Measurements from ENCODE around the gene TEX22. TPM values are rescaled to one million over a fixed set of nuclear protein-coding genes. Genes with fewer than 3 reads are reported as not detected.

Gene TEX22, protein sequence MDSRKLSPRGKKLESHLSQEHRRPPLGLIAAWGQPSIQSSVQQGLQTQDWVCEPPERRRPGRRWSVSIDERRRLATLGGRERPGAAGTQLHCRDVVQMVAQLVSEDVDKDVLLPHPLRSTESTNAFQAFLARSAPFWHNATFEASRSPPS
- total RNA-seq (7.0 and 8.4 TPM in 2 replicates), polyA plus RNA-seq (0.65 and 1.7 TPM in 2 replicates), polyA minus RNA-seq (0.43 and 1.1 TPM in 2 replicates)
- 0.86 TPM for total RNA-seq (2013)

DNA sequence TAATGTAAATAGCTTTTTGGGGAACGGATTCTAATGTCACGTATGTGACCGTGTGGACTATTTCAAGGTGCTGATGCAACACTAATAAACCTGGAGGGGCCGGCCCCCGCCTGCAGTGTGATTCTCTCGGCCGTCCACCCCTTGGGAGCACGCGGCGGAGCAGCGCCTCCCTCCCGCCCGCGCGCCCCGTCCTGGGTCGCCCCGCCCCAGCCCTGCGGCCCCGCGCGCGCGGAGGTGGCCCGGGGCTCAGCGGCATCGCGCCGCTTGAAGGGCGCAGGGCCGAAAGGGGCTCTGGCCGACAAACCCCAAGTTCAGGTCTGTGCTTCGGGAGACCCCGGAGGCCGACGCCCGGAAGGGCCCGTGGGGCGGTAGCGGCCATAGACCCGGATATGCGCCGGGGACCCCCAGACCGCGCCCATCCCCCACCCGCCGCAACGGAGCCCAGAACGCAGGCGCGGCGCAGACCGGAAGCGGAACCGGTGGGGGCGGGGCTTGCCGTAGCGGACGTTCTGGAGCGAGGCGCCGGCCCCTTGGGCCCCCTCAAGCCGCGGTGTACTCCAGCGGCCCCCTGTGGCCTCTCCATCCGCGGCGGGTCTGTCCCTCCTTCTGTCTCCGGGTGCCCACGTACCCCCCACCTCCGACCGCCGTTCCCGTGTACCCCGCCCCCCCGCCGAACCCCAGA lies at the start of gene TEX22:
TSS of gene TEX22 (plus strand) at position 495 of the 682 bp plus-strand sequence. CDS start 803 bp downstream, outside the sequence.
- peaks cover 16% of the 10 kb centered on the region for H3K4me1 Mint-ChIP-seq
- ATAC-seq (ENCODE audit: low read depth) = peak; percentile 88
- CTCF ChIA-PET = interaction anchor here (0.8 to 3.4 kb wide), 6 partner anchors 24 to 92 kb away, joined by 3 to 11 read pairs (median 4); no protein-coding TSS in a partner anchor

More for the DNA sequence above, at the start of gene TEX22:
- H3K36me3 ChIP-seq (replicated peaks in 1 of 2; ENCODE audit: control extremely low read depth in 1 of 2, control insufficient read depth in 1 of 2, extremely low read depth in 1 of 2, insufficient read depth in 2 of 2, low read length in 1 of 2) = peaks cover 0 to 2% of the 10 kb centered on the region in 2 experiments
- H2AFZ ChIP-seq (ENCODE audit: insufficient read depth, low read depth, low read length, poor library complexity, severe bottlenecking) = peak within 1 kb of the TSS; percentile 91
- peak; percentile 93 for DNase-seq
- POLR2A ChIA-PET = interaction anchor here (0.6 to 1.4 kb wide), 7 partner anchors 9 to 377 kb away, joined by 3 to 6 read pairs (median 3); partner anchors contain the start of genes BRF1, CDCA4 and CRIP1
- H3K4me2 ChIP-seq (replicated peaks; ENCODE audit: low read depth, low read length, poor library complexity, severe bottlenecking) = peak within 1 kb of the TSS; percentile 100
- H3K4me3 ChIP-seq (ENCODE audit: control extremely low read depth in 1 of 5, extremely low read depth in 1 of 5, insufficient read depth in 1 of 5, low read depth in 2 of 5, low read length in 4 of 5) = peak within 1 kb of the TSS; percentile 31 to 94 (median 86)
- H4K20me1 ChIP-seq (ENCODE audit: control insufficient read depth, insufficient read depth, low read length, poor library complexity, severe bottlenecking) = peaks cover 5% of the 10 kb centered on the region
- peak within 1 kb of the TSS; percentile 75 to 86 for H3K27ac ChIP-seq (ENCODE audit: low read length in 2 of 2)
- intact Hi-C loops (cut with micrococcal nuclease) = loop anchor here (1.0 to 5.0 kb wide), 5 partner anchors 17 to 96 kb away; partner anchors contain the start of genes BRF1 and MTA1
- peak within 1 kb of the TSS; percentile 91 for H3K27ac Mint-ChIP-seq
- peak within 1 kb of the TSS; percentile 96 for H3K9ac ChIP-seq (ENCODE audit: low read length)
- H3K27me3 Mint-ChIP-seq = no peaks in the 10 kb centered on the region
- TF ChIP-seq EZH2 (IDR thresholded peaks at IDR 0.05; ENCODE audit: borderline replicate concordance, insufficient read depth, low read depth, low read length, poor library complexity, severe bottlenecking) = no peak
- TF ChIP-seq, protein P1, sequence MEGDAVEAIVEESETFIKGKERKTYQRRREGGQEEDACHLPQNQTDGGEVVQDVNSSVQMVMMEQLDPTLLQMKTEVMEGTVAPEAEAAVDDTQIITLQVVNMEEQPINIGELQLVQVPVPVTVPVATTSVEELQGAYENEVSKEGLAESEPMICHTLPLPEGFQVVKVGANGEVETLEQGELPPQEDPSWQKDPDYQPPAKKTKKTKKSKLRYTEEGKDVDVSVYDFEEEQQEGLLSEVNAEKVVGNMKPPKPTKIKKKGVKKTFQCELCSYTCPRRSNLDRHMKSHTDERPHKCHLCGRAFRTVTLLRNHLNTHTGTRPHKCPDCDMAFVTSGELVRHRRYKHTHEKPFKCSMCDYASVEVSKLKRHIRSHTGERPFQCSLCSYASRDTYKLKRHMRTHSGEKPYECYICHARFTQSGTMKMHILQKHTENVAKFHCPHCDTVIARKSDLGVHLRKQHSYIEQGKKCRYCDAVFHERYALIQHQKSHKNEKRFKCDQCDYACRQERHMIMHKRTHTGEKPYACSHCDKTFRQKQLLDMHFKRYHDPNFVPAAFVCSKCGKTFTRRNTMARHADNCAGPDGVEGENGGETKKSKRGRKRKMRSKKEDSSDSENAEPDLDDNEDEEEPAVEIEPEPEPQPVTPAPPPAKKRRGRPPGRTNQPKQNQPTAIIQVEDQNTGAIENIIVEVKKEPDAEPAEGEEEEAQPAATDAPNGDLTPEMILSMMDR (IDR thresholded peaks at IDR 0.05) = peak; percentile 36
- H3K9me3 Mint-ChIP-seq (ENCODE audit: insufficient read depth) = no peaks in the 10 kb centered on the region
- WGBS (ENCODE audit: insufficient coverage) = under 1% methylated on average over 71 of the region's 77 CpGs
- H3K4me1 ChIP-seq (ENCODE audit: control insufficient read depth in 2 of 2, insufficient read depth in 2 of 2, low read length in 2 of 2) = peaks cover 16 to 23% of the 10 kb centered on the region in 2 donors
- peaks cover 18% of the 10 kb centered on the region for H3K79me2 ChIP-seq (ENCODE audit: control insufficient read depth, insufficient read depth, low read length)
- peak within 1 kb of the TSS; percentile 90 for H3K4me3 Mint-ChIP-seq
- no peaks in the 10 kb centered on the region for H3K27me3 ChIP-seq (replicated peaks in 1 of 4; ENCODE audit: control extremely low read depth in 1 of 4, control insufficient read depth in 3 of 4, insufficient read depth in 4 of 4, low read length in 3 of 4)
- peaks cover 0 to 6% (median 0%) of the 10 kb centered on the region in 3 donors for H3K9me3 ChIP-seq (ENCODE audit: control extremely low read depth in 1 of 3, control insufficient read depth in 2 of 3, insufficient read depth in 1 of 3, low read length in 2 of 3)
